PC-3 (cell line): ENCODE measurements around the gene EXOC4. TPM values are rescaled to one million over a fixed set of nuclear protein-coding genes. Genes with fewer than 3 reads are reported as not detected.

ENCODE experiments used
- ATAC-seq: fragments of 200-7000 bp; cut with Tn5 transposase; 2 replicates; pipeline ENCODE4 v1.9.1; 2020; ENCODE audit warnings: mild to moderate bottlenecking, moderate library complexity
- BruUV-seq: library from RNA; stranded (reverse); fragments of 400-500 nt; replicated peaks from 2 replicates; lab custom pipeline; 2021; lab: Mats Ljungman, UMichigan
- CTCF ChIA-PET: fragments of 300-600 bp; sonication (Branson Sonifier 250); formaldehyde crosslinking; loops from one replicate; lab custom pipeline; 2022; ENCODE audit warnings: antibody characterized with exemption; lab: Charles Lee
- POLR2A ChIA-PET: fragments of 300-600 bp; sonication (Branson Sonifier 250); formaldehyde crosslinking; loops from one replicate; lab custom pipeline; 2022; ENCODE audit warnings: antibody characterized with exemption; ENCODE audit not compliant: unreplicated experiment; lab: Charles Lee
- DNase-seq: peaks from one replicate; pipeline ENCODE4 v3.0.0-alpha.2; 2015
- H2AFZ ChIP-seq: fragments of 300-600 bp; sonication (generic); 2 replicates; pipeline ENCODE4 v1.6.0; 2016; ENCODE audit warnings: antibody characterized with exemption, low read length
- H3F3A ChIP-seq: fragments of 300-600 bp; sonication (generic); one replicate; pipeline ENCODE4 v1.6.0; 2017; ENCODE audit warnings: antibody characterized with exemption, low read length, control low read depth, mild to moderate bottlenecking; ENCODE audit not compliant: unreplicated experiment
- H3K27ac ChIP-seq: fragments of 300-600 bp; sonication (generic); 2 replicates; pipeline ENCODE4 v1.5.1; 2016; ENCODE audit warnings: mild to moderate bottlenecking, low read length
- H3K27me3 ChIP-seq: fragments of 300-600 bp; sonication (generic); 2 replicates; pipeline ENCODE4 v1.6.1; 2016; ENCODE audit warnings: low read length, mixed read lengths
- H3K36me3 ChIP-seq: fragments of 300-600 bp; sonication (generic); 2 replicates; pipeline ENCODE4 v1.6.1; 2016; ENCODE audit warnings: low read depth, mixed run types, low read length, mixed read lengths
- H3K4me1 ChIP-seq: fragments of 300-600 bp; sonication (generic); 2 replicates; pipeline ENCODE4 v1.5.1; 2016; ENCODE audit warnings: low read length; ENCODE audit not compliant: insufficient read depth
- H3K4me2 ChIP-seq: fragments of 300-600 bp; sonication (generic); 2 replicates; pipeline ENCODE4 v1.6.0; 2016; ENCODE audit warnings: low read length
- H3K4me3 ChIP-seq: fragments of 300-600 bp; sonication (generic); 2 replicates; pipeline ENCODE4 v1.5.1; 2016; ENCODE audit warnings: mild to moderate bottlenecking, low read length, mixed read lengths
- H3K79me2 ChIP-seq: fragments of 300-600 bp; sonication (generic); 2 replicates; pipeline ENCODE4 v1.6.1; 2017; ENCODE audit warnings: low read length, mixed read lengths
- H3K9ac ChIP-seq: fragments of 300-600 bp; sonication (generic); 2 replicates; pipeline ENCODE4 v1.6.0; 2016; ENCODE audit warnings: mild to moderate bottlenecking, low read length
- H3K9me2 ChIP-seq: fragments of 300-600 bp; sonication (generic); replicated peaks from 2 replicates; pipeline ENCODE4 v1.6.1; 2016; ENCODE audit warnings: mixed run types, low read length, mixed read lengths
- H3K9me3 ChIP-seq: fragments of 300-600 bp; sonication (generic); 2 replicates; pipeline ENCODE4 v1.6.1; 2016; ENCODE audit warnings: low read length, mixed read lengths
- H4K20me1 ChIP-seq: fragments of 300-600 bp; sonication (generic); 2 replicates; pipeline ENCODE4 v1.6.1; 2016; ENCODE audit warnings: low read length, mixed read lengths
- CTCF ChIP-seq: fragments of 300-600 bp; sonication (generic); conservative IDR thresholded peaks from 2 replicates; pipeline ENCODE4 v1.5.1; 2017; ENCODE audit warnings: antibody characterized with exemption, low read depth, mild to moderate bottlenecking, low read length
- EZH2 ChIP-seq: fragments of 300-600 bp; sonication (generic); IDR thresholded peaks from one replicate; pipeline ENCODE4 v1.6.1; 2017; ENCODE audit warnings: antibody characterized with exemption, mild to moderate bottlenecking, low read length; ENCODE audit not compliant: unreplicated experiment
- EZH2phosphoT487 ChIP-seq: fragments of 300-600 bp; sonication (generic); IDR thresholded peaks from 2 replicates; pipeline ENCODE4 v1.6.1; 2018; ENCODE audit warnings: mild to moderate bottlenecking, antibody characterized with exemption, low read length, borderline replicate concordance
- intact Hi-C: fragments of 100-400 bp; cut with micrococcal nuclease; formaldehyde crosslinking; loops from 2 replicates; pipeline ENCODE4 v1.9.0; 2023
- total RNA-seq: library from RNA; depleted of rRNA; stranded (reverse); fragments of >200 nt; gene quantifications from 2 replicates; pipeline ENCODE4 v1.2.3, GENCODE V29; 2014

EXOC4 gene
- total RNA-seq, 1 experiment from 2014 or later, result 43.5 TPM

GRCh38 chr7:133773601-133774000 is 520.7 kb downstream of the EXOC4 start:
- H3K36me3 ChIP-seq, result no peaks in the 10 kb centered on the region
- ChIA-PET CTCF (no interaction called here), POLR2A (no interaction called here)
- no peak overlapping the region for H3K27ac ChIP-seq
- H4K20me1 ChIP-seq, result no peaks in the 10 kb centered on the region
- no peak overlapping the region for H3K4me3 ChIP-seq
- no peaks in the 10 kb centered on the region for H3K9me2 ChIP-seq
- H3K9ac ChIP-seq, result no peak overlapping the region
- H3K4me2 ChIP-seq, result no peak overlapping the region
- BruUV-seq, result no TSS peak
- H3K4me1 ChIP-seq, result peaks cover 11% of the 10 kb centered on the region
- ATAC-seq (no peak), DNase-seq (no peak)
- no peaks in the 10 kb centered on the region for H3K9me3 ChIP-seq
- no peak overlapping the region for H2AFZ ChIP-seq
- no peaks in the 10 kb centered on the region for H3F3A ChIP-seq
- H3K27me3 ChIP-seq, result no peaks in the 10 kb centered on the region
- TF ChIP-seq CTCF, result no peak
- TF ChIP-seq EZH2, result no peak
- TF ChIP-seq EZH2phosphoT487, result no peak
- no peaks in the 10 kb centered on the region for H3K79me2 ChIP-seq
- intact Hi-C loops, result loop anchor here (10.0 kb wide), 1 partner anchor 61 kb away; no protein-coding TSS in a partner anchor

DNA sequence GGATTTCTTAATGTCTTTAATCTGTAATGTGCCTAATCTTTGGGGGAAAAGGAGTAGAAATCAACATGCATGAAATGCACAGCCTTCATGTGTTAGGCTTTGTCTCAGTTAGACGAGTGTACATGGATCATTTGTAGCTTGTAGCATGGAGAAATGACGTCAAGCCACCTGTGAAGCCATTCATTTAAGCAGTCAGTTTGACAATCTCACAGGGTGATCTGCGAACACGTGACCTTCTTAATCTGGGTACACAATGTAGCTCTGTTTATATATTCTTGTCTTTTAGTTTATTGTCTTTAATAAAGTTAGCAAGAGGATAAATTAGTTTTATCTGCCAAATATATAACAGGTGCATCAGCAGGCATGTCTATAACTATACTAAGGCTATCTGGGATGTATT is 522.3 kb downstream of the EXOC4 start:
- ATAC-seq (no peak), DNase-seq (no peak)
- Histone ChIP-seq H3K36me3 (0 out of 2 replicates have a peak, but pooled peaks cover 5% of the 10 kb centered on the region), H3K4me1 (peaks cover 11% of the 10 kb centered on the region), H4K20me1 (no peaks in the 10 kb centered on the region), H3K9me3 (no peaks in the 10 kb centered on the region), H3K4me3 (no peak overlapping the region), H3K79me2 (no peaks in the 10 kb centered on the region), H3K4me2 (no peak overlapping the region), H3K9ac (no peak overlapping the region), H3K27ac (no peak overlapping the region), H2AFZ (no peak overlapping the region), H3F3A (no peaks in the 10 kb centered on the region), H3K27me3 (no peaks in the 10 kb centered on the region), H3K9me2 (no peaks in the 10 kb centered on the region)
- no TSS peak for BruUV-seq
- ChIA-PET CTCF (no interaction called here), POLR2A (interaction anchor here (0.6 kb wide), 1 partner anchor 19 kb away, joined by 5 read pairs; no protein-coding TSS in a partner anchor)
- intact Hi-C loops, result loop anchor here (10.0 kb wide), 1 partner anchor 60 kb away; no protein-coding TSS in a partner anchor
- TF ChIP-seq EZH2 (no peak), CTCF (no peak), EZH2phosphoT487 (no peak)

DNA sequence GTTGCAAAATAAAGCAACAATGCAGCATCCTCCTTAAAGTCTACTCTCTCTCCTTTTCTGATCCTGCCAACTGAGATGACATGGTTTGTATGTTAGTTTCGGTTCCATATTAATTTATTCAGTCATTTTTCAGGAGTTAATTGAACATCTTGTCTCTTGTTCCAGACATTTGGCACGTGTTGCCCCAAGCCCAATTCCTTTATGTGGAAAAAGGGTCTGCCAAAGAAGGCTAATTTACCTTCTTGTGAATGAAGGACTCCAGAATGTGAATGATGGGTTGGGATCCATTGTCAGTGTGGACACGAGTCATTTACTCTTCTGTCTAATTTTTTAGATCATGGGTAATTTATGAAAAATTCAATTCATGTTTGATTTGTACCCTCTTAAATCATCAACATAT is 523.4 kb downstream of the EXOC4 start:
- Histone ChIP-seq H2AFZ (no peak overlapping the region), H3F3A (no peaks in the 10 kb centered on the region), H3K9me2 (no peaks in the 10 kb centered on the region), H3K27me3 (no peaks in the 10 kb centered on the region), H3K79me2 (no peaks in the 10 kb centered on the region), H3K9ac (no peak overlapping the region), H3K9me3 (no peaks in the 10 kb centered on the region), H3K4me1 (peaks cover 4% of the 10 kb centered on the region; the same call in 1 of the 2 replicates), H3K4me2 (no peak overlapping the region), H3K4me3 (no peak overlapping the region), H3K27ac (no peak overlapping the region), H4K20me1 (no peaks in the 10 kb centered on the region), H3K36me3 (0 out of 2 replicates have a peak, but pooled peaks cover 5% of the 10 kb centered on the region)
- no TSS peak for BruUV-seq
- ChIA-PET CTCF (no interaction called here), POLR2A (no interaction called here)
- DNase-seq, result no peak
- intact Hi-C loops, result loop anchor here (10.0 kb wide), 1 partner anchor 59 kb away; no protein-coding TSS in a partner anchor
- ATAC-seq, result no peak
- TF ChIP-seq CTCF (no peak), EZH2 (no peak), EZH2phosphoT487 (no peak)
